RWPE1 (cell line): ENCODE results near the gene IL1RN.

Experiments
- CTCF ChIA-PET: fragments of 350-600 bp; sonication (Branson Sonifier 250); formaldehyde crosslinking; extraction: SDS; loops from one replicate; lab custom pipeline; 2021; lab: Yijun Ruan, JAX
- POLR2A ChIA-PET: fragments of 400-600 bp; formaldehyde crosslinking; extraction: SDS; loops from one replicate; lab custom pipeline; 2020; ENCODE audit warnings: antibody characterized with exemption; ENCODE audit not compliant: low non-redundant PET; lab: Yijun Ruan, JAX
- DNase-seq: peaks from one replicate; pipeline ENCODE4 v3.0.0; 2012; ENCODE audit warnings: low spot score
- H3K27ac ChIP-seq: fragments of 450-650 bp; 2 replicates; pipeline ENCODE4 v1.5.1; 2017
- CTCF ChIP-seq: fragments of 450-650 bp; conservative IDR thresholded peaks from 2 replicates; pipeline ENCODE4 v1.5.1; 2017; ENCODE audit warnings: low read depth, mild to moderate bottlenecking

IL1RN gene

GRCh38 chr2:113162173-113162572 is 34.8 kb downstream of the IL1RN start:
- DNase-seq: no peak
- H3K27ac ChIP-seq: no peak overlapping the region
- CTCF ChIA-PET: no interaction called here
- POLR2A ChIA-PET: no interaction called here
- no peak for TF ChIP-seq CTCF

- ChIA-PET POLR2A (no interaction called here), CTCF (interaction anchor here (0.6 kb wide), 1 partner anchor 34 kb away, joined by 3 read pairs; no protein-coding TSS in a partner anchor)
- H3K27ac ChIP-seq: no peak overlapping the region
- no peak for DNase-seq
- TF ChIP-seq CTCF: no peak
Measured at GRCh38 chr2:113162869-113163268, 35.5 kb downstream of the IL1RN start.

GRCh38 chr2:113164215-113164929 is 37.0 kb downstream of the IL1RN start:
- H3K27ac ChIP-seq: peak overlapping the region; percentile 22; the same call in 1 of the 2 replicates
- POLR2A ChIA-PET: no interaction called here
- DNase-seq: peak; percentile 57
- no peak for TF ChIP-seq CTCF
- CTCF ChIA-PET: interaction anchor here (0.6 to 0.9 kb wide), 2 partner anchors 84 to 1788 kb away, joined by 3 to 5 read pairs; no protein-coding TSS in a partner anchor

GRCh38 chr2:113164930-113165585 is 37.7 kb downstream of the IL1RN start:
- ChIA-PET CTCF (interaction anchor here (0.6 to 0.9 kb wide), 3 partner anchors 34 to 1788 kb away, joined by 3 to 5 read pairs (median 3); no protein-coding TSS in a partner anchor), POLR2A (no interaction called here)
- H3K27ac ChIP-seq: peak overlapping the region; percentile 22; the same call in 1 of the 2 replicates
- TF ChIP-seq CTCF: no peak
- no peak for DNase-seq

- no peak overlapping the region for H3K27ac ChIP-seq
- no peak for TF ChIP-seq CTCF
- no peak for DNase-seq
- ChIA-PET CTCF (interaction anchor here (0.6 kb wide), 1 partner anchor 86 kb away, joined by 3 read pairs; no protein-coding TSS in a partner anchor), POLR2A (no interaction called here)
Measured at GRCh38 chr2:113166187-113166645, 38.8 kb downstream of the IL1RN start.

- 0 out of 2 replicates have a peak overlapping the region, but pooled peaks have one; percentile 2 for H3K27ac ChIP-seq
- TF ChIP-seq CTCF: no peak
- ChIA-PET CTCF (interaction anchor here (1.4 kb wide), 1 partner anchor 29 kb away, joined by 3 read pairs; no protein-coding TSS in a partner anchor), POLR2A (no interaction called here)
- no peak for DNase-seq
Measured at GRCh38 chr2:113167115-113167932, 39.9 kb downstream of the IL1RN start.
